OCI-LY7 (cell line): ENCODE measurements around the gene GDAP2. TPM values are rescaled to one million over a fixed set of nuclear protein-coding genes. Genes with fewer than 3 reads are reported as not detected.

Experiments
- BruUV-seq: library from RNA; stranded (reverse); fragments of 400-500 nt; replicated peaks from 2 replicates; lab custom pipeline; 2021; lab: Mats Ljungman, UMichigan
- CTCF ChIA-PET: fragments of 300-600 bp; sonication (Branson Sonifier 250); formaldehyde crosslinking; loops from one replicate; lab custom pipeline; 2022; ENCODE audit warnings: antibody characterized with exemption; ENCODE audit not compliant: unreplicated experiment; lab: Charles Lee
- POLR2A ChIA-PET: fragments of 300-600 bp; sonication (Branson Sonifier 250); formaldehyde crosslinking; loops from one replicate; lab custom pipeline; 2022; ENCODE audit warnings: antibody characterized with exemption; lab: Charles Lee
- DNase-seq: peaks from one replicate; pipeline ENCODE4 v3.0.0-alpha.2; 2015; ENCODE audit warnings: low spot score
- H2AFZ ChIP-seq: fragments of 200-600 bp; sonication (generic), shearing (Covaris generic); 2 replicates; pipeline ENCODE4 v1.6.1; 2014; ENCODE audit warnings: mild to moderate bottlenecking, antibody characterized with exemption, low read length, moderate library complexity
- H3K27ac ChIP-seq: fragments of 200-600 bp; sonication (generic); 2 replicates; pipeline ENCODE4 v1.5.1; 2014; ENCODE audit warnings: mixed run types, low read depth, mild to moderate bottlenecking, moderate library complexity, low read length, inconsistent platforms; ENCODE audit not compliant: poor library complexity, severe bottlenecking
- H3K36me3 ChIP-seq: fragments of 200-600 bp; sonication (generic); 2 replicates; pipeline ENCODE4 v1.6.1; 2014; ENCODE audit warnings: mild to moderate bottlenecking, antibody characterized with exemption, low read length, moderate library complexity, mixed read lengths; ENCODE audit not compliant: insufficient read depth
- H3K4me1 ChIP-seq: fragments of 200-600 bp; sonication (generic); 2 replicates; pipeline ENCODE4 v1.5.1; 2014; ENCODE audit warnings: mild to moderate bottlenecking, low read length; ENCODE audit not compliant: insufficient read depth, poor library complexity, severe bottlenecking
- H3K4me2 ChIP-seq: fragments of 200-600 bp; sonication (generic); 2 replicates; pipeline ENCODE4 v1.6.1; 2014; ENCODE audit warnings: mild to moderate bottlenecking, low read length
- H3K4me3 ChIP-seq: fragments of 200-600 bp; sonication (generic); 2 replicates; pipeline ENCODE4 v1.5.1; 2014; ENCODE audit warnings: mild to moderate bottlenecking, low read depth, low read length; ENCODE audit not compliant: poor library complexity, severe bottlenecking
- H3K79me2 ChIP-seq: fragments of 200-600 bp; sonication (generic); 2 replicates; pipeline ENCODE4 v1.6.1; 2016; ENCODE audit warnings: low read depth, mild to moderate bottlenecking, low read length, moderate library complexity, mixed read lengths; ENCODE audit not compliant: insufficient read depth
- H3K9me2 ChIP-seq: fragments of 200-600 bp; sonication (generic); 2 replicates; pipeline ENCODE4 v1.6.1; 2016; ENCODE audit warnings: mild to moderate bottlenecking, low read length, mixed read lengths; ENCODE audit not compliant: insufficient read depth
- H3K9me3 ChIP-seq: fragments of 200-600 bp; sonication (generic); 2 replicates; pipeline ENCODE4 v1.6.1; 2014; ENCODE audit warnings: mild to moderate bottlenecking, mixed run types, low read length, mixed read lengths
- H4K20me1 ChIP-seq: fragments of 200-600 bp; sonication (generic); 2 replicates; pipeline ENCODE4 v1.6.1; 2014; ENCODE audit warnings: mild to moderate bottlenecking, antibody characterized with exemption, low read length, moderate library complexity, mixed read lengths; ENCODE audit not compliant: insufficient read depth
- CTCF ChIP-seq: fragments of 200-600 bp; sonication (generic); conservative IDR thresholded peaks from 2 replicates; pipeline ENCODE4 v1.5.1; 2014; ENCODE audit warnings: mild to moderate bottlenecking, antibody characterized with exemption, low read length, moderate library complexity, mixed read lengths
- EZH2phosphoT487 ChIP-seq: fragments of 200-600 bp; sonication (generic); IDR thresholded peaks from 2 replicates; pipeline ENCODE4 v1.6.1; 2018; ENCODE audit warnings: low read depth, borderline replicate concordance, mild to moderate bottlenecking, mixed run types, antibody characterized with exemption, low read length, moderate library complexity, mixed read lengths
- intact Hi-C: fragments of 100-400 bp; cut with micrococcal nuclease; formaldehyde crosslinking; loops from one replicate; pipeline ENCODE4 v1.10.0; 2022; ENCODE audit not compliant: unreplicated experiment
- total RNA-seq, 2 experiments: library from RNA; depleted of rRNA in 1 of 2; stranded (reverse); fragments of >200 nt in 1 of 2; shearing (Covaris generic) in 1 of 2; gene quantifications; 2 replicates each; pipeline ENCODE4 v1.2.3, GENCODE V29; 2014 to 2022

GDAP2 gene
- total RNA-seq, 2 experiments from 2014 or later: 13.9 to 26.8 TPM

GRCh38 chr1:117899801-117900200 is 29.6 kb downstream of the GDAP2 start:
- no peaks in the 10 kb centered on the region for H3K9me2 ChIP-seq
- no peak for TF ChIP-seq CTCF
- no peaks in the 10 kb centered on the region for H3K4me1 ChIP-seq
- no peaks in the 10 kb centered on the region for H3K79me2 ChIP-seq
- intact Hi-C loops: no loop called here
- BruUV-seq: no TSS peak
- no peak overlapping the region for H3K4me2 ChIP-seq
- H3K36me3 ChIP-seq: peaks cover 52% of the 10 kb centered on the region
- no peak overlapping the region for H2AFZ ChIP-seq
- no peaks in the 10 kb centered on the region for H3K9me3 ChIP-seq
- no peak overlapping the region for H3K4me3 ChIP-seq
- H4K20me1 ChIP-seq: no peaks in the 10 kb centered on the region
- DNase-seq: no peak
- ChIA-PET CTCF (interaction anchor here (0.6 kb wide), 1 partner anchor 786 kb away, joined by 3 read pairs; no protein-coding TSS in a partner anchor), POLR2A (interaction anchor here (1.2 kb wide), 1 partner anchor 29 kb away, joined by 3 read pairs; no protein-coding TSS in a partner anchor)
- no peak overlapping the region for H3K27ac ChIP-seq

GRCh38 chr1:117897551-117897950 is 31.9 kb downstream of the GDAP2 start:
- ChIA-PET CTCF (no interaction called here), POLR2A (interaction anchor here (1.1 to 4.8 kb wide), 2 partner anchors 9 to 37 kb away, joined by 3 to 15 read pairs; no protein-coding TSS in a partner anchor)
- Histone ChIP-seq H4K20me1 (no peaks in the 10 kb centered on the region), H2AFZ (no peak overlapping the region), H3K4me2 (no peak overlapping the region), H3K9me2 (no peaks in the 10 kb centered on the region), H3K79me2 (no peaks in the 10 kb centered on the region), H3K36me3 (peaks cover 40% of the 10 kb centered on the region), H3K9me3 (no peaks in the 10 kb centered on the region), H3K27ac (no peak overlapping the region), H3K4me1 (no peaks in the 10 kb centered on the region), H3K4me3 (no peak overlapping the region)
- intact Hi-C loops: loop anchor here (2.0 kb wide), 1 partner anchor 385 kb away; no protein-coding TSS in a partner anchor
- DNase-seq: no peak
- no TSS peak for BruUV-seq
- TF ChIP-seq CTCF: no peak
- TF ChIP-seq EZH2phosphoT487: no peak

GRCh38 chr1:117895482-117896114 is 33.8 kb downstream of the GDAP2 start:
- Histone ChIP-seq H3K4me2 (no peak overlapping the region), H2AFZ (no peak overlapping the region), H3K9me3 (no peaks in the 10 kb centered on the region), H3K9me2 (no peaks in the 10 kb centered on the region), H3K79me2 (no peaks in the 10 kb centered on the region), H3K4me3 (no peak overlapping the region), H4K20me1 (no peaks in the 10 kb centered on the region), H3K36me3 (peaks cover 33% of the 10 kb centered on the region; the same call in 1 of the 2 replicates), H3K4me1 (no peaks in the 10 kb centered on the region), H3K27ac (no peak overlapping the region)
- ChIA-PET POLR2A (interaction anchor here (0.9 to 4.8 kb wide), 3 partner anchors 11 to 35 kb away, joined by 3 to 15 read pairs (median 8); no protein-coding TSS in a partner anchor), CTCF (interaction anchor here (1.2 kb wide), 1 partner anchor 15 kb away, joined by 3 read pairs; no protein-coding TSS in a partner anchor)
- DNase-seq: peak; percentile 78
- intact Hi-C loops: loop anchor here (2.0 kb wide), 2 partner anchors 137 to 383 kb away; no protein-coding TSS in a partner anchor
- no peak for TF ChIP-seq EZH2phosphoT487
- TF ChIP-seq CTCF: peak; percentile 96
- no TSS peak for BruUV-seq
